A673 (cell line): ENCODE measurements around the gene MYO18A. TPM values are rescaled to one million over a fixed set of nuclear protein-coding genes. Genes with fewer than 3 reads are reported as not detected.
"Not testable (repeated sequence)": the region's sequence is repeated elsewhere in the genome, so short reads cannot be mapped to it uniquely, and the experiment has no call there.

ENCODE experiments used
- BruUV-seq: library from RNA; stranded (reverse); fragments of 400-500 nt; replicated peaks from 2 replicates; lab custom pipeline; 2021; lab: Mats Ljungman, UMichigan
- CTCF ChIA-PET: fragments of 300-600 bp; sonication (Branson Sonifier 250); formaldehyde crosslinking; loops from one replicate; lab custom pipeline; 2022; ENCODE audit warnings: antibody characterized with exemption; lab: Charles Lee
- POLR2A ChIA-PET: fragments of 300-600 bp; sonication (Branson Sonifier 250); formaldehyde crosslinking; loops from one replicate; lab custom pipeline; 2022; ENCODE audit warnings: antibody characterized with exemption; ENCODE audit not compliant: low non-redundant PET; lab: Charles Lee
- DNase-seq: peaks from one replicate; pipeline ENCODE4 v3.0.0-alpha.2; 2015; ENCODE audit warnings: low spot score
- H3K27ac ChIP-seq: fragments of 200-600 bp; sonication (generic); 2 replicates; pipeline ENCODE4 v1.5.1; 2016; ENCODE audit warnings: mixed run types, low read depth, mild to moderate bottlenecking, mixed read lengths, antibody characterized with exemption, low read length; ENCODE audit not compliant: poor library complexity, severe bottlenecking
- H3K27me3 ChIP-seq: fragments of 200-600 bp; sonication (generic); replicated peaks from 2 replicates; pipeline ENCODE4 v1.6.1; 2017; ENCODE audit warnings: mixed run types, low read depth, mild to moderate bottlenecking, mixed read lengths, antibody characterized with exemption, low read length; ENCODE audit not compliant: insufficient read depth, poor library complexity
- H3K36me3 ChIP-seq: fragments of 200-600 bp; sonication (generic); 2 replicates; pipeline ENCODE4 v1.6.1; 2016; ENCODE audit warnings: mixed run types, mild to moderate bottlenecking, mixed read lengths, antibody characterized with exemption, low read length; ENCODE audit not compliant: insufficient read depth, poor library complexity, severe bottlenecking
- H3K4me1 ChIP-seq: fragments of 200-600 bp; sonication (generic); 2 replicates; pipeline ENCODE4 v1.6.1; 2017; ENCODE audit warnings: mixed run types, mild to moderate bottlenecking, mixed read lengths, antibody characterized with exemption, low read length; ENCODE audit not compliant: insufficient read depth, poor library complexity, severe bottlenecking
- H3K4me3 ChIP-seq: fragments of 200-600 bp; sonication (generic); 2 replicates; pipeline ENCODE4 v1.5.1; 2016; ENCODE audit warnings: low read depth, mixed run types, mild to moderate bottlenecking, mixed read lengths, low read length; ENCODE audit not compliant: poor library complexity, severe bottlenecking
- H3K9me3 ChIP-seq: fragments of 200-600 bp; sonication (generic); 2 replicates; pipeline ENCODE4 v1.6.1; 2016; ENCODE audit warnings: mixed run types, low read depth, mild to moderate bottlenecking, mixed read lengths, antibody characterized with exemption, low read length; ENCODE audit not compliant: poor library complexity, severe bottlenecking
- CTCF ChIP-seq: fragments of 300-800, 200-600 bp; sonication (generic); conservative IDR thresholded peaks from 2 replicates; pipeline ENCODE4 v1.5.1; 2017; ENCODE audit warnings: low read depth, mild to moderate bottlenecking, antibody characterized with exemption, low read length, moderate library complexity, mixed read lengths
- EZH2 ChIP-seq: fragments of 200-600 bp; sonication (generic); IDR thresholded peaks from 2 replicates; pipeline ENCODE4 v1.6.1; 2017; ENCODE audit warnings: borderline replicate concordance, low read depth, mild to moderate bottlenecking, mixed read lengths, antibody characterized with exemption, low read length; ENCODE audit not compliant: poor library complexity, severe bottlenecking
- intact Hi-C: fragments of 100-400 bp; cut with micrococcal nuclease; formaldehyde crosslinking; loops from one replicate; pipeline ENCODE4 v1.10.0; 2022; ENCODE audit not compliant: unreplicated experiment
- total RNA-seq: library from RNA; stranded (reverse); gene quantifications from 2 replicates; pipeline ENCODE4 v1.2.3, GENCODE V29; 2021

Gene MYO18A
- total RNA-seq, 1 experiment from 2014 or later = 26.6 TPM

GRCh38 chr17:29172589-29172988 is 7.6 kb downstream of the MYO18A start:
- BruUV-seq = no TSS peak
- Histone ChIP-seq H3K4me3 (no peak overlapping the region), H3K27ac (no peak overlapping the region), H3K4me1 (peaks cover 15% of the 10 kb centered on the region), H3K9me3 (no peaks in the 10 kb centered on the region), H3K36me3 (no peaks in the 10 kb centered on the region), H3K27me3 (no peaks in the 10 kb centered on the region)
- intact Hi-C loops = no loop called here
- POLR2A ChIA-PET = no interaction called here
- no peak for TF ChIP-seq EZH2
- no peak for TF ChIP-seq CTCF
- DNase-seq = no peak
- CTCF ChIA-PET = interaction anchor here (0.6 kb wide), 1 partner anchor 1164 kb away, joined by 3 read pairs; no protein-coding TSS in a partner anchor

GRCh38 chr17:29170682-29171081 is 9.5 kb downstream of the MYO18A start:
- intact Hi-C loops = no loop called here
- no peak for TF ChIP-seq EZH2
- TF ChIP-seq CTCF = no peak
- no peak overlapping the region for H3K4me3 ChIP-seq
- no peaks in the 10 kb centered on the region for H3K27me3 ChIP-seq
- ChIA-PET POLR2A (interaction anchor here (0.5 kb wide), 1 partner anchor 427 kb away, joined by 5 read pairs; no protein-coding TSS in a partner anchor), CTCF (no interaction called here)
- H3K27ac ChIP-seq = no peak overlapping the region
- H3K9me3 ChIP-seq = no peaks in the 10 kb centered on the region
- no peaks in the 10 kb centered on the region for H3K4me1 ChIP-seq
- H3K36me3 ChIP-seq = no peaks in the 10 kb centered on the region
- BruUV-seq = no TSS peak
- DNase-seq = no peak

GRCh38 chr17:29169806-29170591 is 10.2 kb downstream of the MYO18A start:
- H3K4me3 ChIP-seq = no peak overlapping the region
- TF ChIP-seq EZH2 = no peak
- TF ChIP-seq CTCF = no peak
- H3K27ac ChIP-seq = no peak overlapping the region
- ChIA-PET CTCF (no interaction called here), POLR2A (interaction anchor here (0.5 kb wide), 1 partner anchor 427 kb away, joined by 5 read pairs; no protein-coding TSS in a partner anchor)
- H3K27me3 ChIP-seq = no peaks in the 10 kb centered on the region
- H3K36me3 ChIP-seq = no peaks in the 10 kb centered on the region
- intact Hi-C loops = no loop called here
- H3K4me1 ChIP-seq = no peaks in the 10 kb centered on the region
- no peak for DNase-seq
- BruUV-seq = no TSS peak
- H3K9me3 ChIP-seq = no peaks in the 10 kb centered on the region

GRCh38 chr17:29168759-29169126 is 11.5 kb downstream of the MYO18A start:
- H3K9me3 ChIP-seq, CTCF ChIA-PET, DNase-seq, POLR2A ChIA-PET, intact Hi-C loops, H3K27me3 ChIP-seq, H3K27ac ChIP-seq, H3K4me3 ChIP-seq, H3K36me3 ChIP-seq, BruUV-seq, H3K4me1 ChIP-seq: not testable (repeated sequence)
